T-helper 1 cell treated with Interleukin-12 subunit alpha and Interleukin-12 subunit beta and Interleukin-4 antibody, amounts not matched to agents 30 μg/mL and 1 μg/mL, for 36 hours (primary cell): ENCODE results near the gene DNHD1.

Experiments
- H3K27ac Mint-ChIP-seq: one replicate; pipeline ENCODE4 v1.8.0; 2021; ENCODE audit warnings: mild to moderate bottlenecking, mixed read lengths
- H3K27me3 Mint-ChIP-seq: one replicate; pipeline ENCODE4 v1.8.0; 2021; ENCODE audit warnings: low read depth, mixed read lengths
- H3K36me3 Mint-ChIP-seq: one replicate; pipeline ENCODE4 v1.8.0; 2021; ENCODE audit warnings: low read depth, mixed read lengths
- H3K4me1 Mint-ChIP-seq: one replicate; pipeline ENCODE4 v1.8.0; 2021; ENCODE audit warnings: low read depth, mixed read lengths
- H3K4me3 Mint-ChIP-seq: one replicate; pipeline ENCODE4 v1.8.0; 2021; ENCODE audit warnings: mild to moderate bottlenecking, moderate library complexity, mixed read lengths
- H3K9me3 Mint-ChIP-seq: one replicate; pipeline ENCODE4 v1.8.0; 2021; ENCODE audit warnings: mixed read lengths

The DNHD1 gene

DNA sequence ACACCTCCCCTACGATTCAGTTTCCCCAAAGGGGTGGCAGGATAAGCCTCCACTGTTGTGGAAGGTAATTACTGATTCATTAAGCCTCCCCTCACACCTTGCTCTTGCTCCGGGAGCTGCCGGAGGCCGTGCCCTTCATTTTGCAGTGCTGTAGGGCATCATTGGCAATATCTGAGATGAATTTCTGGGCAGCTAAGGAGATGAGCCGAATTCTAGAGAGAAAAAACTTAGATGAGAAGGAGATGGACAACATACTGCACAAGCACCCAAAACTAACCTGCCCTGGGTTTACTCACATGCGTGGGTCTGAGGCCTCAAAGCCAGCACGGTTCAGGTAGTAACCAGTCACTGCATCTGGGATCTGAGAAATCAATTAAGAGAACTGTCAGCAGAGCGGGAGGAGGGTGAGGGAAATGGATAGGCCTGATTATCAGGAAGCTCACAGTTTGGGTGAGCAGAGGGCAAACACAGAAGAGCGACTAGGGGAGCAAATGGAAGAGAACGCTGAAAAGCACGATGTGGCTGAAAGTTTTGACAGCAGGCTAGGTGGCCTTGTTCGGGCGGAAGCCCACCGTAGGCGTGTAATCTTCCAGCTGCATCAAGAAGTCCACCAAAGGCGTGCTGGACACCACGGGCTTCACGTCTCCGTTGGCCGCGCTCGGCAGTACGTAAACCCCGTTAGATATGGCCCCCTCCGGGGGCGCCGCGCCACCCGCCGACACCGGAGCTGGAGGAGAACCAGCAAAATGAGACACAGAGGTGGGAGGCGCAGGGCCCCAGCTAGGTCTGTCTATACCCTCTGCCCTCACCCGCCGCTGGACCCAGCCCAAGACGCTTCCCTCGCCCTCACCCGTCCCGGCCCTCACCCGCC is 114.2 kb downstream of the DNHD1 start:
- no peaks in the 10 kb centered on the region for H3K27me3 Mint-ChIP-seq
- H3K4me1 Mint-ChIP-seq = peaks cover 37% of the 10 kb centered on the region
- peak overlapping the region; percentile 95 for H3K27ac Mint-ChIP-seq
- H3K9me3 Mint-ChIP-seq = no peaks in the 10 kb centered on the region
- peak overlapping the region; percentile 95 for H3K4me3 Mint-ChIP-seq
- peaks cover 45% of the 10 kb centered on the region for H3K36me3 Mint-ChIP-seq

DNA sequence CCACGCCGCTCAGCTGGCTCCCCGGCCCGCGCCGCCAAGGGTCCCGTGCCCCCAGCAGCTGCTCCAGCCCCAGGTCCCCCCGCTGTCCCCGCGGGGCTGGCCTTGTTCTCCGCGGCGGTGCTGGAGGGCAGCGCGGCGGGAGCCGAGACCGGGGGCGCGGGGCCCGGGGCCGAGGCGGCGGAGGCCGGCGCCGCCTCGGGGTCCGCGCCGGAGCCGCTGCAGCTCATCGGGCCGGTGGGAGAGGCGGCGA is 114.8 kb downstream of the DNHD1 start:
- Mint-ChIP-seq H3K27ac (peak overlapping the region; percentile 95), H3K9me3 (no peaks in the 10 kb centered on the region), H3K4me3 (peak overlapping the region; percentile 95), H3K27me3 (no peaks in the 10 kb centered on the region), H3K4me1 (peaks cover 35% of the 10 kb centered on the region), H3K36me3 (peaks cover 47% of the 10 kb centered on the region)

DNA sequence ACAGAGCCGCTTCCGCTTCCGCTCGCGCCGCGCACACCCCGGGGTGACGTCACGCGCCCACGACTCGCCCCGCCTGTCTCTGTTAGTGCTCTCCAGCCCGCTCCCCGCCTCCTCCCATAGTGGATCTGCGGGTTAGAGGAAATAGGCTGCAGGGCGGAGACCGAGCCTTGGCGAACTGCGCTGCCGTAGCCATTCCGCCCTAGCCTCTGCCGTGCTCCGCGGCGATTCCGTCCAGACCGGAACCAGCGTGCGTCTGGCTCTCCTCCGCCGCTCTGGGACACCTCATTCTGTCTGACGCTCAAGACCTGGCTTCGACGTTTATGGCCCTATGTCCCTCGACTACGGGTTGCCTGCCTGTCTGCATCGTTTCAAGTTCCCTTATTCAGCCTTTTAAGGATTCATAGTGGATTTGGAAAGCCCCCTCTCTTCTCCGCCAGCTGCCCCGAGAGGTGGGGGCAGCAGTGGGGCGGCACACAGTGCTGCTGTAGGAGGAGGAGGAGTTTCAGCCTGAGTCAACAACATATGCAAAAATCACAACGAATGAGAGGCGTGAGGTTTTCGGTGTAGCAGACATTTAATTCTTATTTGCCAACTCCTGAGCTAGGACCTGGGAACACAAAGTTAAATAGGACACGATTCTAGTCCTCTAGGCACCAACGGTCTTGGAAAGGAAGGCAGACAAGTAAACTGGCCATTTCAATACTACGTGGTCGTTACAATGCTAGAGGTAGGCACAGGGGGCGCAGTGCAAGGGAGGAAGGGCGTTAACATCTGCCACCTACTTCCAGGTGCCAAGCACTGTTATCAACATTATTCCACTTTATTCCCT is 115.3 kb downstream of the DNHD1 start, which contains the start of gene TAF10:
Gene TAF10, minus strand, starts transcription at position 4 of the 829 bp plus-strand sequence. CDS start 27 bp downstream, outside the sequence.
- H3K36me3 Mint-ChIP-seq = peaks cover 45% of the 10 kb centered on the region
- H3K4me3 Mint-ChIP-seq = peak within 1 kb of the TSS; percentile 95
- H3K4me1 Mint-ChIP-seq = peaks cover 32% of the 10 kb centered on the region
- peak within 1 kb of the TSS; percentile 95 for H3K27ac Mint-ChIP-seq
- no peaks in the 10 kb centered on the region for H3K27me3 Mint-ChIP-seq
- no peaks in the 10 kb centered on the region for H3K9me3 Mint-ChIP-seq

DNA sequence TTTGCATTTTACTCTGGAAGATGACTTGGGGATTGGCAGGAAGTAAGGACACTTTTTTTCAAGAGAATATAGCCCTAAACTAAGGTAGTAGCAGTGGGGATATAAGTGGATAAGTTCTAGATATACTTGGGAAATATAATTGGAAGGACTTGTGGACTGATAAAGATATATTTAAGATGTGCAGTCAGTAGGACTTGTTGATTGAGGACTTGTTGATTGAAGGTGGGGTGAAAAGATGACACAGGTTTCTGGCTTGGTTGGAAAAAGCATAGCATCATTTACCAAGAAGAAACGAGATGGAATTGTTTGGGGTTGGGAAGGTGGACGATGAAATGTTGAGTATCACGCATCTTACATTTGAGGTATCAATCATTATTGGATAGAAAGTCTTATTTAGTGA is 116.4 kb downstream of the DNHD1 start:
- no peaks in the 10 kb centered on the region for H3K27me3 Mint-ChIP-seq
- no peak overlapping the region for H3K27ac Mint-ChIP-seq

DNA sequence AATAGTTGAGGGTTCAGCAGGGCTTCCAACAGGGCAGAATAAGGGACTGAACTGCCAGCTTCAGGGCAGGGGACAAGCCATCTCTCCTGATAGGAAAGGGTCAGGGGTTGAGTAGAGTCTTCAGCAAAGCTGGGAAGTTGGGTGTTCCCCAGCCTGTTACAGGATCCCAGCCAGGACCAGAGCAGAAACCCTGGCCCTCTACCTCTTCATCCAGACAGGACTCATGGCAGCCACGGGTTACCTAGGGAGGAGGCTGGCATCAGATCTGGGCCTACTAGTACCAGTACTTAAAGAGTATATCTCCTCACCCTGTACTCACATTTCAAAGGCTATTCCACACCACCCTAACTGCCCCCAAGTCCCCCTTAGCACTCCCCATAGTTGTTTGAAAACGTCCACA is 117.4 kb downstream of the DNHD1 start:
- Mint-ChIP-seq H3K4me3 (no peak overlapping the region), H3K36me3 (peaks cover 34% of the 10 kb centered on the region), H3K27me3 (no peaks in the 10 kb centered on the region), H3K4me1 (peaks cover 23% of the 10 kb centered on the region), H3K27ac (no peak overlapping the region), H3K9me3 (no peaks in the 10 kb centered on the region)

More for the DNA sequence above, 116.4 kb downstream of the DNHD1 start:
- peaks cover 42% of the 10 kb centered on the region for H3K36me3 Mint-ChIP-seq
- H3K9me3 Mint-ChIP-seq = no peaks in the 10 kb centered on the region
- H3K4me1 Mint-ChIP-seq = peaks cover 24% of the 10 kb centered on the region
- no peak overlapping the region for H3K4me3 Mint-ChIP-seq

DNA sequence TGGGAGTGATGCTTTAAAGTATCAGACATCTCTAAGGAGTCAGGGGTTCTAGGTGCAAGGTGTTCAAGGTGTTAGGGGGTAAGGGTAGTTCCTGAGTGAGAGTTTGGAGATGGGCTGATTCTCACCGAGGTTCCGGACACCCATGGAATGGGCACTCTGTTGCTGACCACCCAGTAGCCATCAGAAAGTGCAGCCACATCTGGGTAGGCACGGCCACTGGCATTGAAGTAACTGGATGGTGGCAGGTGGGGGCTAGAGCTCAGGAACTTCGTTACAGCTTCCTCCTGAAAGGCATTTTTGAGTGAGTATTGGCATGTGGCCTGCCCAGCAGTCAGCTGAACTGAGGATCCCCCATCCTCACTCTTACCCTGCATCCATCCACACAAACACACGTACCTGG is 118.0 kb downstream of the DNHD1 start:
- Mint-ChIP-seq H3K9me3 (no peaks in the 10 kb centered on the region), H3K4me1 (peaks cover 17% of the 10 kb centered on the region), H3K36me3 (peaks cover 28% of the 10 kb centered on the region), H3K27ac (no peak overlapping the region), H3K4me3 (no peak overlapping the region), H3K27me3 (no peaks in the 10 kb centered on the region)

DNA sequence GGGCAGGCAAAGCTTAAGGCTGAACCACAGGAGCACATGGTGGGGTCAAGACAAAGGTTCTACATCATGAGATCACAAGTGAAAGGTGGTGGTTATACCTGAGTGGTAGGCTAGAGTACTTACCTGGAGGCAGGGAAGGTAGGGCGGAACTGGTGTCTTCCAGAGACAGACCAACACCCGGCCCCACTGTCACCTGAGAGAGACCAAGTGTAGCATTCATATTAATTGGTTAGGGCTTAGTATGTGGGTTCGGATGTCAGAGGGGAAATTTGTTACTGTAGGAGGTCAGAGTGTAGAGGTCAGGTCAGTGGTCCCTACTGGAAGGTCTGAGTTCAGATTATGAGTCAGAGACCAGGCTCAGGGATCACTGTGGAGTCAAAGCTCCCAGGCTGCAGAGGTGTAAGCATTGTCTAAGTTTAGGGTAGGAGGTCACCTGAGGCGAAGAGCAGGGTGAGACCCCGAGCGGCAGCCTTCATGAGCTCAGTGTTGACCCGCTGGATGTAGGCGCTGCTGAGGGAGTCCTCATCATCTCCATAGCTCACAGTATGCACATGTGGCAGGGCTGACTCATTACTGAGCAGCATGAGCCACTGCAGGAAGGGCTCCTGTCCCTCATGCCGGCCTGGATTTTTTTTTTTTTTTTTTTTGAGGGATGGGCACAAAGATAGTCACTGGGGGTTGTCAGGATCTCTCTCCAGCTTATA is 119.0 kb downstream of the DNHD1 start:
- no peak overlapping the region for H3K4me3 Mint-ChIP-seq
- no peak overlapping the region for H3K27ac Mint-ChIP-seq
- H3K4me1 Mint-ChIP-seq = peaks cover 10% of the 10 kb centered on the region
- peaks cover 20% of the 10 kb centered on the region for H3K36me3 Mint-ChIP-seq
- no peaks in the 10 kb centered on the region for H3K27me3 Mint-ChIP-seq
- H3K9me3 Mint-ChIP-seq = no peaks in the 10 kb centered on the region

DNA sequence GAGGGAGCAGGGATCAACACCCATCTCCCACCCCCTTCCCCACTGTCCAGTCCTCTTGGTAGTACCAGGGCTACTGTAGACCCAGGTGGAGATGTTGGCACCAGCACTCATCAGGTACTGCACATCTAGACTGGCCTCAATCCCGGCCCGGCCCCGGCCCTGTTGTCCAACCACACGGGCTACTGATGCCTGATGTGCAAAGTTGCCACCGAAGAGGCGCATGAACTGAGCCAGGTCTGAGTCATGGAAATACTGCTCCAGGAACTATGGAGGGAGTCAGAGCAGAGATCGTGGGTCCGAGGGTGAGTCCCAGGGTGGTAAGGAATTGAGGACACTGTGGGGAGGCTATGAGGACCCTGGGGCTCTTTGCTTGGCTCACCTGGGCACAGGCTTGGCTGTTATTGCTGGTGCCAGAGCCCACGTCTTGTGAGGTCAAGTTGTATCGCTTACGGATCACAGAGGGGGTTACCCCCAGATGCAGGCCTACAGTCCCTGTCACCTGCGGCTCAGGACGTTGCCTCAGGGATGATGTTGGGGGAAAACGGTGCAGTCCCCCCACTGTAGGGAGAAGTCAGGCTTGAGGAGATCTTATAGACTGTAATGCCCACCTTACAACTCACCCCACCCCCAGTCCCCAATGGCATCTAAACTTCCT is 119.6 kb downstream of the DNHD1 start:
- peak overlapping the region; percentile 20 for H3K4me3 Mint-ChIP-seq
- peaks cover 6% of the 10 kb centered on the region for H3K4me1 Mint-ChIP-seq
- no peaks in the 10 kb centered on the region for H3K9me3 Mint-ChIP-seq
- peak overlapping the region; percentile 14 for H3K27ac Mint-ChIP-seq
- H3K27me3 Mint-ChIP-seq = no peaks in the 10 kb centered on the region
- H3K36me3 Mint-ChIP-seq = peaks cover 16% of the 10 kb centered on the region

DNA sequence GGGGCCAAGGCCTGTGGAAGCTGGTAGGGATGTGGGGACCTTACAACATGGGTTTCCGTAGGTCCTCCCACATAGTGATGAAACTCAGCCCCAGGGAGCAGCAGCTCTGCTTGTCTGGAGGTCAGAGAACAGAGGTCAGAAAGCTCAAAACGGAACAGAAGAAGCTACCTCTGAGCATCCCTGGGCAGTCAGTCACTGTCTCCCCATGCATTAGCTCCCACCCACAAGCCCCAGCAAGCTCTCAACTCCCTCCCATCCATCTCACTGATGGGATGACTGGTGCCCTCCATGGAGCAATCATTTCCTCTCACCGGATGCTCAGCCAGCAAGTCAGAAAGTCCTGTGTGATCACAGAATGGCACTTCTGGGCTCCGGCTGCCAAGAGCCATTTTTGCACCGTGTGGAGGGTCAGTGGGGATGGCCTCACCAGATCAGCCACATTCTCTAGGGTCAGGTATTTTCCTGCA is 120.3 kb downstream of the DNHD1 start:
- no peaks in the 10 kb centered on the region for H3K9me3 Mint-ChIP-seq
- peak overlapping the region; percentile 22 for H3K4me3 Mint-ChIP-seq

DNA sequence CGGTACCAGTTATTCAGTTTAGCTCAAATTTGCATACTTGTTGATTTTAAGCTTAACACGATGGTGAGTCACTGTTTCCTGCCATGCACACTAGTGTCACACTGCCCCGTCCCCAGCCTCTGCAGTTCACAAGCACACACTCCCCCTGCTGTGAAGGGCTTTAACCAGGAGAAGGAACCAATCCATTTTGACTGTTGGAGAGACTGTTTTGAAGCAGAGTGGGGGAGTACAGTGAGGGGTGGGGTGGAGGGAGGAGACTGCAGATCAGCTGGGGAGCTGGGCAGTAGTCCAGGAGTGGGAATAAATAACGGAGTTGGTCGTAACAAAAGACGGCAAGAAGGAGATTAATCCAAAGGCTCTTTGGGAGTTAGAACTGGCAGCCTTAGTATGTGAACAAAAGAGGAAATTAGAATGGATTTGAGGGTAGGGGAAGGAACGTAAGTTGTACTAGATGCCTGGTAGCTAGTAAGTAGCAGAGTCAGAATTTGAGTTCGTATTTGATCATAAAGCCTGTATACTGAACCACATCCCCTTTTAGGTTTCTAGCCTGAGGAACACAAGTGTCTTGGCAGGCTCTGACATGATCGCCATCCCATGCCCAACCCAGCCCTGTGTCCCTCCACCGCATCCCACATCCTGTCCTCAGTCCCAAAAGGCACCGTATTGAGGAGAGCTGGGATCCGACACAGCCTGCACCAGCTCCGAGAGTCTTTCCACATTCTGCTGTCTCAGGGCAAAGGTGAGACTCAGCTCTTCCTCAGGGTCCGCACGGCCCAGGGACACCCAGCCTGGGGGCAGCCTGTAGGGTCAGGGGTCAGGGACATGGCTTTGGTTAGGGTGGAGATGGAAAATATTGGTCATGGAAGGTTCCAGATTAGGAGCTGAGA is 121.3 kb downstream of the DNHD1 start:
- Mint-ChIP-seq H3K27ac (no peak overlapping the region), H3K36me3 (peaks cover 16% of the 10 kb centered on the region), H3K4me3 (no peak overlapping the region), H3K4me1 (peaks cover 6% of the 10 kb centered on the region), H3K27me3 (no peaks in the 10 kb centered on the region), H3K9me3 (no peaks in the 10 kb centered on the region)

More for the DNA sequence above, 120.3 kb downstream of the DNHD1 start:
- peaks cover 16% of the 10 kb centered on the region for H3K36me3 Mint-ChIP-seq
- H3K4me1 Mint-ChIP-seq = peaks cover 6% of the 10 kb centered on the region
- H3K27me3 Mint-ChIP-seq = no peaks in the 10 kb centered on the region
- no peak overlapping the region for H3K27ac Mint-ChIP-seq

DNA sequence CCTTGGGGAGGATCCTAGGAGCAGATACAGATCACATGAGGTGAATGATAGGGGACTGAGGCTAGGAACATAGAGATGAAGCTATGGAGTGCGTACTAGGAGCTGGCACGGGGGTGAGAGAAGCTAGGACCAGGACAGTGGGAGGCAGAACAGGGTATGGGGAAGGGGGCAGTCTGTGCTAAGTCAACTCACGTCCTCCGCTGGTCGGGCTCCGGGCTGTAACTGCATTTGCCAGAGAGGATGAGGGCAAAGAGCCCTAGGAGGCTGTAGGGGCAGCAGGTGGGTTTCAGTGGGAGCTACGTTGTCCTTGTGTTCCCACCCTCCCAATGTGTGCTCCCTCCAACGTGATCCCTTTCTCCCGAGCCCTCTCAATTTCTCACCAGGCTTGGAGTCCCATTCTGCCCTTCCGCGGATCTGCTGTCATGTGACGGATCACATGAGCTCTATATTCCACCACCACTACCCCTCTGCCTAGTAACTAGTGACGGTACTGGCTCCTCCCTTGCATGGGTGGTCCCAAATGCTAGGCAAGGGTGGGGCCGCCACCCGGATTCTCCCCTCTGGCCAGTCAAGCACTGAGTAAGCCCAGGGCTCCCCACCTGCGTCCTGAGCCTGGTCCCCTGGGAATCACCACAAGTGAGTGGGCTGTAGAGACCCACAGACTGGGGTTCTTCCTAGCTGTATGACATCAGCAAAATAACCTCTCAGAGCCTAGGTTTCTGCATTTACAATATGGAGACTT is 122.1 kb downstream of the DNHD1 start, which contains the start of gene TPP1:
Gene TPP1, minus strand, starts transcription at position 419 of the 742 bp plus-strand sequence. Its CDS starts 22 bp downstream, at position 397.
- Mint-ChIP-seq H3K27me3 (no peaks in the 10 kb centered on the region), H3K4me1 (peaks cover 6% of the 10 kb centered on the region), H3K9me3 (no peaks in the 10 kb centered on the region), H3K4me3 (no peak within 1 kb of the TSS), H3K27ac (no peak within 1 kb of the TSS), H3K36me3 (peaks cover 16% of the 10 kb centered on the region)

DNA sequence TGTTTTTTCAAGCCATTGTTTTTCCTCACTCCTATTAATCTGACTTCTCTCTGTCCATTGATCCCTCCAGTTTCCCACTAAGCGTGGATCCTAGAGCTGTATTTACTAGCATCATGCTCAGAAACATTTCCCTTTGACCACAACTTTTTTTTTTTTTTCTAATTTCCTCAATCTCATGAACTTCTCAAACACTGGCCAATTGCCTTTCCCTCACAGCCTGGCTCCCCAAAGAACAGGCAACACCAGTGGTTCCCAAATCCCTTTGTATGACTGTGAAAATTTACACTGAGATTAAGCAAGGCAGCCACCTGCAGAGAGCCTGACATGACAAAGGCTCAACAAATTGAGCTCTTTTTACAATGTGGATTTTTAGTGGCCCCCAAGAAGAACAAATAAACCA is 123.6 kb downstream of the DNHD1 start:
- Mint-ChIP-seq H3K9me3 (no peaks in the 10 kb centered on the region), H3K27ac (no peak overlapping the region), H3K4me3 (no peak overlapping the region), H3K27me3 (no peaks in the 10 kb centered on the region), H3K4me1 (peaks cover 6% of the 10 kb centered on the region), H3K36me3 (peaks cover 8% of the 10 kb centered on the region)
